AG08396 (cell line): ENCODE measurements around the gene KCNK7.
"Not testable (repeated sequence)": the region's sequence is repeated elsewhere in the genome, so short reads cannot be mapped to it uniquely, and the experiment has no call there.

ENCODE experiments used
- DNase-seq: peaks from one replicate; pipeline ENCODE4 v3.0.0; 2012; ENCODE audit warnings: low spot score, mixed read lengths

KCNK7 gene

DNA sequence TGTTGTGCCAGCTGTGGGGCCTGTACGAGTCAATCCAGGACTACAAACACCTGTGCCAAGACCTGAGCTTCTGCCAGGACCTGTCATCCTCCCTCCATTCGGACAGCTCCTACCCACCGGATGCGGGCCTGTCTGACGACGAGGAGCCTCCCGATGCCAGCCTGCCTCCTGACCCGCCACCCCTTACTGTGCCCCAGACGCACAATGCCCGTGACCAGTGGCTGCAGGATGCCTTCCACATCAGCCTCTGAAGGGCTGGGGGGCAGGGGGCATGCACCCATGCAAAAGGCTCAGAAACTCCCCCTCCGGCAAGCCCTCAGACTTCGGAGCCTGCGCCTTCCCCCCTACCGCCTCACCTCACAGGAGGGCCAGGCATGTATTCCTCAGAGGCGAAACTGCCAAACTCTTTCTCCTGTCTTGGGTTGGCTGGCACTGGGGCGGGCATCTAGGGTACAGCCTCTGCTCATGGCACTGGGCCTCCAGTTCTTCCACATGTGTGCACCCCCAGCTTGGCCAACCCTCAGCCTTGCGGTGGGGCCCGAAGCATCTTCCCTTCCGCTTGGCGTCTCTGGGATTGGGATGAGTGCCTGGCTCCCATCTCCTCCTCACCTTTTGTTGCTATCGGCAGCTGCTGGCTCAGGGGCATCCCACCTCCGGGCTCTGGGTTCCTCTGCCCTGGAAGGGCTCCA, 22.1 kb downstream of the KCNK7 start:
- DNase-seq: no peak

DNA sequence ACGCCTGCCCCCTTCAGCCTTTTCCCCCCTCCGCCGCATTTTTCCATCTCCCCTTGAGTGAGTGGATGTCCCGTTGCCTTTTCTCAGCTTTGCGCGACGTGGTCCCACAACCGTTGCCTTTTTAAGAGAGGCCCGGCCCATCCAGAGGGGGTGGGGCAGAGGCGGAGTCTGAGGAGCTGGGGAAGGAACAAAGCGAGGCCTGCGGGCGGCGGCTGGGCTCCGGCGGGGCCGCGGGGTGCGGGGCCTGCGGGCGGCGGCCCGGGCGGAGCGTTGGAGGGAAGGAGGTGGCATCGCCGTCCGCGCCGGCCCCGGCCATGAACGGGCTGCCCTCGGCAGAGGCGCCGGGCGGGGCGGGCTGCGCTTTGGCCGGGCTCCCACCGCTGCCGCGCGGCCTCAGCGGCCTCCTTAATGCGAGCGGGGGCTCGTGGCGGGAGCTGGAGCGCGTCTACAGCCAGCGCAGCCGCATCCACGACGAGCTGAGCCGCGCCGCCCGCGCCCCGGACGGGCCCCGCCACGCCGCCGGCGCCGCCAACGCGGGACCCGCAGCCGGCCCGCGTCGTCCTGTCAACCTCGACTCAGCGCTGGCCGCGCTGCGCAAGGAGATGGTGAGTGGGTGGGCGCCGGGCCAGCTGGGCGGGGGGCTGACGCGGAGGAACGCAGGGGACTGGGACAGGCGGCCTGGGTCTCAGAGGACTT, 23.1 kb downstream of the KCNK7 start, which contains the start of gene FAM89B:
Gene FAM89B (plus strand): TSS at position 183 of the 696 bp plus-strand sequence. CDS start 132 bp downstream, at position 315.
- peak; percentile 88 for DNase-seq

DNA sequence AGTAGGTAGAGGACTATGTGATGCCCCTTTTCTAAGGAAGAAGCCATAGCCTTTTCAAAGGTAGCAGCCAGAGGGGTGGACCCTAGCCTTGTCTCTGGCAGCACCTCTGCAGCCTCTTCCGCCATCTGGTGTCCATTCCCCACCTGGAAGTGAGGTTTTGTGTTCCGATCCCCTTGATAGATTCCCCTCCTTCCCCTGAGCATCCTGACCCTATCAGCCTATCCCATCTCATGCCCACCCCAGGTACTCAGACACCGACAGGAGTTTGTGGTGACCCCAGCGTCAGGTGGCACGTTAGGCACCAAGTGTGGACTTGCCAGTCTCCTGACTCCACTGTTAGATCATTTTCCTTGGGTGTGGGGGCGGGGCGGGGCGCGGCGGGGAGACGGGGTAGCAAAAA, 23.7 kb downstream of the KCNK7 start:
- DNase-seq: no peak

GRCh38 chr11:65571420-65571819, 24.2 kb downstream of the KCNK7 start:
- no peak for DNase-seq

DNA sequence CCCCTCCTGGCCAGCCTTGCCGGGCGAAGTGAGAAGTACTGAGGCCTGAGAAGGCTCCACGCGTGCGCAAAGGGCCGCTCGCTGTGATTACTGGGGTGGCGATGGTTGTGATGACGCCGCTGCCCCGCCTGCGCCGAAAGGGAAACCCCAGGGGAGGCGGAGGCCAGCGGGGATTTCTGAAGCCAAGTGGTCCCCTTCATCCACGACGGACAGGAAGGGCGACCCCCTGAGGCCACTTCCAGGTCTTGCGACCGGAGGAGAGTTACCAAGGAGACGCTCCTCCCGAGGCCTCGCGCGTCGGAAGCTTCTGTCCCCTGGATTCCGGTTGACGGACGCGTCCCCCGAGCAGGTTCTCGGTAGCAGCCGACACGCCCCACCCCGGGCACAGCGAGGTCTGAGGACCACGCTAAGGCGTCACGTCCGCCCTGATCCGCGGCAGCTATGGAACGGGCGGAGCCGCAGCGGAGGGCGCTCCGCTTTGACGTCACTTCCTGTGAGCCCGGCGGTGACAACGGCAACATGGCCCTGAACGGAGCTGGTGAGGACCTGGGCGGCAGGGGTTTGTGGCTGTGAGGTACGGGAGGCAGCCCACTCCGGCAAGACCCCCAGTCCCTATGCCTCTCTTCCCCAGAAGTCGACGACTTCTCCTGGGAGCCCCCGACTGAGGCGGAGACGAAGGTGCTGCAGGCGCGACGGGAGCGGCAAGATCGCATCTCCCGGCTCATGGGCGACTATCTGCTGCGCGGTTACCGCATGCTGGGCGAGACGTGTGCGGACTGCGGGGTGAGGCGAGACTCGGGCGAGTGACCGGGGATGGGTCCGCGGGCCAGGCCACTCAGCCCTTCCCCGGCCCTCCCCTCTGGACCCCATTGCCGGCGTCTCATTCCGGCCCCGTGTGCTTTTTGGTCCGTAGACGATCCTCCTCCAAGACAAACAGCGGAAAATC, 25.4 kb downstream of the KCNK7 start, which contains the start of gene ZNRD2:
Gene ZNRD2 (plus strand): TSS at position 505 of the 946 bp plus-strand sequence. CDS start 15 bp downstream, at position 520.
- peak; percentile 97 for DNase-seq

- peak; percentile 69 for DNase-seq
Measured at GRCh38 chr11:65569164-65569972, 26.2 kb downstream of the KCNK7 start.

DNA sequence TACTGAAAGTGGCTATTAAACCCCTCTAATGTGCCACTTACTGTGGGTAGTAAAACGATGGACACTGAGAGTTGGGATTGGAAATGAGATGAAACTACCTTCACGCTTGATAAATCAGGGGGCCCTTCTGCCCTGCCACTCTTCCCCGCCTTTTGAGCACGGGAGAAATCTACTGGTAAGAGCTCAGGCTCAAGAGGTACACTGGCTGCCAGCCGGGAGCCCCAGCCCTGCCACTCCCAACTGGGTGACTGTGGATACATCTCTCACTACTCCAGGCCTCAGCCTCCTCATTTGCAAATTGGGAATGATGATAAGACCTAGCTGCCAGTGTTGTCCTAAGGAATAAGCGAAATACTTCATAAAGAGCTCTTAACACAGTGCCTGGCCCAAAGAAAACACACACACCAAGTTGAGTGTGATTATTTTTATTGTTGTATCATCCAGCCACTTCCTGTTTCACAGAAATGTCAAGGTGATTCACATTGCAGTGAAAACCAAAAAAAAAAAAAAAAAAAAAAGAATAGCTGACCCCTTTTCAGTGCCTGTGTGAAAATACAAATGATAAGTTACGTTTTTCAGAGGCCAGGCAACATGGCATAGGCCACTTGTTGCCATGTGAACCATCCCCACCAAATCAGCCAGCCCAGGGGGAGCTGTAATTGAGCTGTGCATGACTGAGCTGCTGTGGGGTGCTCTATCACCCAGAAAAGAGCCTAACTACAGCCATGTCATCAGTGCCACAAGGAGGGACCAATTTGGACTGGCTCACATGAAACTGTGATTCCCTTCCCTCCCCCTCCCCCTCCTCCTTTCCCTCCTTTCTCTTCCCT, 29.8 kb downstream of the KCNK7 start:
- no peak for DNase-seq

- not testable (repeated sequence) for DNase-seq
Measured at GRCh38 chr11:65564879-65565559, 30.6 kb downstream of the KCNK7 start.

- DNase-seq: no peak
Measured at GRCh38 chr11:65563601-65564000, 32.0 kb downstream of the KCNK7 start.

GRCh38 chr11:65562788-65563187, 32.8 kb downstream of the KCNK7 start:
- DNase-seq: no peak

DNA sequence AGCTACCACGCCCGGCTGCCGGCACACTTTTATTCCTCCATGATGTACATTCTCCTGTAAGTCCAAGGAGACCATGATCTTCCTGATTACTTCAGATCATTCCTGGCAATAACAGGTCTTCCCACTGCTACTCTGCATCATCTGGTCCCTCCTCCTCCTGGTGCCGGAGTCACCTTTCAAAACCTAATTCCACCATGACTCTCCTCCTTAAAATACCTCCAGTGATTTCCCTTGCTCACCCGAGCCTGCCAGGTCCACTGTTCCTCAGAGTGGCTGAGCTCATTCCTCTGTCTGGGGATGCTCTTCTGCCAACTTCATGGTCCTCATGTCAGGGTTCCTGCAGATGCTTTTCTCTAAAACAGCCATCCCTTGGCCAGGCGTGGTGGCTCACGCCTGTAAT, 33.6 kb downstream of the KCNK7 start:
- DNase-seq: no peak

GRCh38 chr11:65560555-65561418, 34.8 kb downstream of the KCNK7 start:
- peak; percentile 48 for DNase-seq

DNA sequence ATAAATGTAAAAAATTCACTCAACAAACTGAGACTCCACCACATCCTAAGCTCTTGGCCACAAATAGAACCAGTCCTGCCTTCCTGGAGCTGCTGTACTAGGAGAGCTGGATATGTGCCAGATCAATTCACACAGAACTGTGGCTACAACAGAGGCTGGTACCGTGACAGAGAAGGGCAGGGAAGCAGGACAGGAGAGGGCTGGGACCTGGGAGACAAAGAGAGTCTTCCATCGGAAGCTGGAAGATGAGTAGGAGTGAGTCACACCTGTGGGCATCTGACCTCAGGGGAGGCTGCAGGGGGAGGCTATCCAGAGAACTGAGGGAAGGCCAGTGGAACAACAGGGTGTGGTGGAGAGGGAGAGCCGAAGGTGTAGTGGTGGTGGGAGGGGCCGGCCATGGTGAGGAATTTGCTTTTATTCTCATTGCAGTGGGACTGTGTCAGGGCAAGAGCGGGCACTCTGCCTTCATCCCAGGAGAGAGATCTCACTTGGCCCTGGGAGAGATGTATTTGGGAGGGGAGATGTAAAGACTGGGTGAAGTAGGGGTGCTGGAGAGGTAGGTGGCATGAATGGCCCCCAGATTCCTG, 35.6 kb downstream of the KCNK7 start:
- DNase-seq: no peak

DNA sequence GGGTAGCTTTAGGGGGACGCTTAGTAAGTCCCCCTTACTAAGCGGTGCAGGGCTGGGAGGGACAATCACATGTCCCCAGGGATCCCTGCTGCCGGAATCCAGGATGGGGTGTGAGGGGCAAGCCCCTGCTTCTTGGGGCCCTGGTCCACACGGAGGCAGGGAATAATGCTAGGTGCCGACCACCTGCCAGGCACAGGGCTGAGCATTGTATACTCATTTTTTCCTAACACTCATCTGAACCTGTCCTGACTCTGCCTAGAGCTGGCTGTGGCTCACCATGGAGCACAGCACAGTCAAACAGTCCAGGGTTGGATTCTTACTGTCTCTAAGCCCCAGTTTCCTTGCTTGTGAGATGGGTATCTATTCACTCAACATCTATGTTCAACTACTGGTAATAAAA, 36.1 kb downstream of the KCNK7 start:
- DNase-seq: no peak

DNA sequence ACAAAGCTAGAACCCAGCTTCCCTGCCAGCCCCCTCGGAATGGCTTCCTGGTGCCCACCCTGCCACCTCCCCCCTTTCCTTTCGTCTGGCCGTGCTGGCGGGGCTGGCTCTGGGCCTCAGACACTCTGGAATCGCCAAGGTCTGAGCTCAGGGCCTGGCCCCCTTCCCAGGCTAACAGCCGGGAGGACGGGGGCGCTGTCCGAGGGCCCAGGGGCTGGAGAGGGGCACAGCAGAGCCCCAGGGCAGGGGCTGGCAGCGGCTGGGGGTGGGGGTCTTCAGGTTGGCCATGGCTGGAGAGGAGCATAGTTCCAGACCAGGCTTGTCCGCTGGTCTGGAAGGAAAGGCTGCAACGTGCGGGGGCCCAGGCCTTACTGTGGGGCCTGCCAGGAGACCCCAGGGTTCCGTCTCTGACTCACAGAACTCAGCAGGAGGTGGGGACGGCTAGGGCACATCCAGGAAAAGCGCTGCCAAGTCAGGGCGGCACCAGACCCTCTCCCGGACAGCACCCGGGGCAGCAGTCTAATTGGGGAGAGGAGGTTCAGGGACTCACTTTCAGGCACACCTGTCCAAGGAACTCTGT, 36.6 kb downstream of the KCNK7 start:
- DNase-seq: no peak

DNA sequence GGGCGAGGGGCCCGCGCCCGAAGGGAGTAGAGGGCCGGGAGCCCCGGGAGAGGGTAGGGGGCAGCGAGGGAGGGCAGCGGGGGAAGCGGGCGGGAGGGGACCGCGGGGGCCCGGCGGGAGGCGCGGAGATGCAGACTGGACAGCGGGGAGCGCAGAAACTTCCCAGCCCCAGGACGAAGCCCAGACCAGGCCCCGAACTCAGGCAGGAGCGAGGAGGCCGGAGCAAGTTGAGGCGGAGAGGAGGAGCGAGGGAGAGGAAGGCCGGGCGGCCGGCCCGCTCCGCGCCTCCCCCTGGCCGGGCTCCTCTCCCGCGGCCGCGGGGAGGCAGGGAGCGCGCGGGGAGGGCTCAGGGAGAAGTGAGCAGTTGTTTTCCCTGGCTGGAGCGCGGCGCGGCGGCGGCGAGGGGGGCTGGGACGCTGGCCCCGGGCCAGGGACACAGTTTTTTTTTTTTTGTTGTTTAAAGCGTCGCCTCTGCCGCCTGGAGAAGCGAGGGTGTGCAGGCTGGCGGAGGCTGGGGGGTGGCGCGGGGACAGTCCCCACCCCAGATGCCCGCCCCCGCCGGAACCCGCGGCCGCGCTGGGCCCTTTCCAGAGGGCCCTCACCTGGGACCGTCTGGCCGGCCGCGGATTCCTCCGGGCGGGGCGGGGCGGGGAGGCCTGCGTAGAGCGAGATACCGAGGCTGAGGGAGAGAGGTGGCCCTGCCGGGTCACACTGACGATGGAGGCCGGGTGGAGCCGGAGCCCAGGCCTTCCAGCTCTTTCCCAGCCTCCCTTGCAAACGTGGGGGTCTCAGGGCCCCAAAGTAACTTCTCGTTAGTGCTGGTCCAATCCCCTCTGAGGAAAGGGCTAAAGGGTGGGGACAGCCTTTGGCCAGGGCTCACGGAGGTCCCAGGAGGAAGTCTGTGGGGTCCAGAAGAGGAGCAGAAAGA, 37.3 kb downstream of the KCNK7 start, which contains the start of gene LTBP3:
Gene LTBP3 (minus strand): TSS at position 358 of the 928 bp plus-strand sequence. CDS start 400 bp downstream, outside the sequence.
- peak; percentile 95 for DNase-seq
